ENCODE results near the gene RFC4. TPM values are rescaled to one million over a fixed set of nuclear protein-coding genes. Genes with fewer than 3 reads are reported as not detected.

RFC4 gene
- total and polyA plus RNA-seq, 2 experiments from 2014 or later: 14.9 to 28.6 TPM

- H3K4me3 ChIP-seq: no peak overlapping the region
- H3K9me2 ChIP-seq (replicated peaks; ENCODE audit: insufficient read depth): no peaks in the 10 kb centered on the region
- H3K4me2 ChIP-seq: no peak overlapping the region
- no peaks in the 10 kb centered on the region for H3K4me1 ChIP-seq (ENCODE audit: insufficient read depth)
- no peak overlapping the region for H2AFZ ChIP-seq
- no peaks in the 10 kb centered on the region for H4K20me1 ChIP-seq (ENCODE audit: insufficient read depth, poor library complexity, severe bottlenecking)
- 96% methylated on average over 1 of the region's 1 CpG for WGBS (ENCODE audit: low lambda C conversion rate, missing lambda C conversion rate)
- H3K79me2 ChIP-seq: no peaks in the 10 kb centered on the region
- no peak overlapping the region for H3K27ac ChIP-seq
- TF ChIP-seq EZH2 (IDR thresholded peaks at IDR 0.05; ENCODE audit: borderline replicate concordance) (no peak), EZH2phosphoT487 (IDR thresholded peaks at IDR 0.05; ENCODE audit: low read depth, severe bottlenecking, unreplicated experiment) (no peak), CTCF (IDR thresholded peaks at IDR 0.05; ENCODE audit: poor library complexity) (no peak)
- DNase-seq (ENCODE audit: low spot score): no peak
- peaks cover 68% of the 10 kb centered on the region for H3K27me3 ChIP-seq
- no peaks in the 10 kb centered on the region for H3K36me3 ChIP-seq (replicated peaks; ENCODE audit: insufficient read depth, low read depth)
- H3K9me3 ChIP-seq (ENCODE audit: low read depth): no peaks in the 10 kb centered on the region
Observed at GRCh38 chr3:186832276-186832675, 26.0 kb upstream of the RFC4 start.

- H3K79me2 ChIP-seq: no peaks in the 10 kb centered on the region
- no peak overlapping the region for H3K27ac ChIP-seq
- 64% methylated on average over 4 of the region's 4 CpGs for WGBS (ENCODE audit: low lambda C conversion rate, missing lambda C conversion rate)
- TF ChIP-seq EZH2phosphoT487 (IDR thresholded peaks at IDR 0.05; ENCODE audit: low read depth, severe bottlenecking, unreplicated experiment) (no peak), CTCF (IDR thresholded peaks at IDR 0.05; ENCODE audit: poor library complexity) (no peak), EZH2 (IDR thresholded peaks at IDR 0.05; ENCODE audit: borderline replicate concordance) (no peak)
- no peaks in the 10 kb centered on the region for H3K36me3 ChIP-seq (replicated peaks; ENCODE audit: insufficient read depth, low read depth)
- no peaks in the 10 kb centered on the region for H3K4me1 ChIP-seq (ENCODE audit: insufficient read depth)
- H3K9me2 ChIP-seq (replicated peaks; ENCODE audit: insufficient read depth): no peaks in the 10 kb centered on the region
- no peak overlapping the region for H3K4me2 ChIP-seq
- H4K20me1 ChIP-seq (ENCODE audit: insufficient read depth, poor library complexity, severe bottlenecking): no peaks in the 10 kb centered on the region
- no peak overlapping the region for H3K4me3 ChIP-seq
- H2AFZ ChIP-seq: no peak overlapping the region
- no peak for DNase-seq (ENCODE audit: low spot score)
- peaks cover 68% of the 10 kb centered on the region for H3K27me3 ChIP-seq
- no peaks in the 10 kb centered on the region for H3K9me3 ChIP-seq (ENCODE audit: low read depth)
Observed at GRCh38 chr3:186831798-186832197, 25.5 kb upstream of the RFC4 start.

GRCh38 chr3:186828340-186828739 is 22.1 kb upstream of the RFC4 start:
- WGBS (ENCODE audit: low lambda C conversion rate, missing lambda C conversion rate): 38% methylated on average over 5 of the region's 5 CpGs
- Histone ChIP-seq H3K27ac (no peak overlapping the region), H2AFZ (no peak overlapping the region), H3K79me2 (no peaks in the 10 kb centered on the region), H3K36me3 (replicated peaks; ENCODE audit: insufficient read depth, low read depth) (no peaks in the 10 kb centered on the region), H4K20me1 (ENCODE audit: insufficient read depth, poor library complexity, severe bottlenecking) (no peaks in the 10 kb centered on the region), H3K4me1 (ENCODE audit: insufficient read depth) (peaks cover 9% of the 10 kb centered on the region), H3K4me3 (no peak overlapping the region), H3K9me2 (replicated peaks; ENCODE audit: insufficient read depth) (no peaks in the 10 kb centered on the region), H3K9me3 (ENCODE audit: low read depth) (no peaks in the 10 kb centered on the region), H3K27me3 (peaks cover 79% of the 10 kb centered on the region), H3K4me2 (no peak overlapping the region)
- no peak for TF ChIP-seq EZH2 (IDR thresholded peaks at IDR 0.05; ENCODE audit: borderline replicate concordance)
- no peak for TF ChIP-seq CTCF (IDR thresholded peaks at IDR 0.05; ENCODE audit: poor library complexity)
- TF ChIP-seq EZH2phosphoT487 (IDR thresholded peaks at IDR 0.05; ENCODE audit: low read depth, severe bottlenecking, unreplicated experiment): no peak
- no peak for DNase-seq (ENCODE audit: low spot score)
